SK-N-SH (cell line): ENCODE results near the gene IL1R1. TPM values are rescaled to one million over a fixed set of nuclear protein-coding genes. Genes with fewer than 3 reads are reported as not detected.

Experiments
- CTCF ChIA-PET: fragments of 300-600, 350-600 bp; formaldehyde crosslinking; extraction: SDS; loops from one replicate; lab custom pipeline; 2021; lab: Yijun Ruan, JAX
- POLR2A ChIA-PET: fragments of 350-600 bp; sonication (Branson Sonifier 250); formaldehyde crosslinking; extraction: SDS; loops from one replicate; lab custom pipeline; 2020; ENCODE audit warnings: antibody characterized with exemption, inconsistent platforms; lab: Yijun Ruan, JAX
- DNase-seq: peaks from one replicate; pipeline ENCODE4 v3.0.0; 2012
- H2AFZ ChIP-seq: fragments of 200-600 bp; sonication (generic); 2 replicates; pipeline ENCODE4 v1.8.1; 2016; ENCODE audit warnings: antibody characterized with exemption, mild to moderate bottlenecking, low read depth
- H3F3A ChIP-seq: fragments of 200-600 bp; sonication (generic); replicated peaks from 2 replicates; pipeline ENCODE3; 2016; ENCODE audit warnings: antibody characterized with exemption, mild to moderate bottlenecking; ENCODE audit not compliant: insufficient read depth
- H3K27ac ChIP-seq, 2 experiments: fragments of 200-500 bp in 1 of 2; fragments of 200-600 bp in 1 of 2; sonication (Bioruptor generic) in 1 of 2; sonication (generic), shearing (Covaris generic) in 1 of 2; 2 replicates each; pipeline versions ENCODE4 v1.5.1 to v1.6.1; 2014 to 2016; ENCODE audit warnings: low read depth in 2 of 2, inconsistent platforms in 1 of 2, low read length in 1 of 2, mild to moderate bottlenecking in 1 of 2, mixed read lengths in 1 of 2
- H3K27me3 ChIP-seq: fragments of 200-600 bp; sonication (generic), shearing (Covaris generic); 2 replicates; pipeline ENCODE4 v1.6.1; 2016; ENCODE audit warnings: mixed run types; ENCODE audit not compliant: insufficient read depth
- H3K36me3 ChIP-seq, 2 experiments: fragments of 200-500 bp in 1 of 2; fragments of 200-600 bp in 1 of 2; sonication (Bioruptor generic) in 1 of 2; sonication (generic) in 1 of 2; replicated peaks in 1 of 2; 2 replicates each; pipeline versions ENCODE3 to v1.5.1; 2014 to 2016; ENCODE audit warnings: low read length in 1 of 2, mild to moderate bottlenecking in 1 of 2; ENCODE audit not compliant: insufficient read depth in 2 of 2, control insufficient read depth in 1 of 2
- H3K4me1 ChIP-seq, 2 experiments: fragments of 200-500 bp in 1 of 2; fragments of 200-600 bp in 1 of 2; sonication (Bioruptor generic) in 1 of 2; sonication (generic), shearing (Covaris generic) in 1 of 2; 2 replicates each; pipeline versions ENCODE4 v1.5.1 to v1.6.1; 2014 to 2016; ENCODE audit warnings: low read depth in 1 of 2, low read length in 1 of 2, mixed run types in 1 of 2; ENCODE audit not compliant: insufficient read depth in 2 of 2, control insufficient read depth in 1 of 2
- H3K4me2 ChIP-seq: fragments of 200-600 bp; sonication (generic), shearing (Covaris generic); 2 replicates; pipeline ENCODE4 v1.6.1; 2017; ENCODE audit warnings: mixed run types
- H3K4me3 ChIP-seq, 2 experiments: fragments of 200-500 bp in 1 of 2; fragments of 200-600 bp in 1 of 2; sonication (Bioruptor generic) in 1 of 2; sonication (generic), shearing (Covaris generic) in 1 of 2; 2 replicates each; pipeline versions ENCODE4 v1.5.1 to v1.8.1; 2014 to 2016; ENCODE audit warnings: low read depth in 2 of 2, inconsistent platforms in 1 of 2, low read length in 1 of 2, mild to moderate bottlenecking in 1 of 2, mixed read lengths in 1 of 2, moderate library complexity in 1 of 2
- H3K79me2 ChIP-seq: fragments of 200-600 bp; sonication (generic); 2 replicates; pipeline ENCODE4 v1.8.1; 2017; ENCODE audit warnings: mild to moderate bottlenecking; ENCODE audit not compliant: insufficient read depth
- H3K9ac ChIP-seq: fragments of 200-600 bp; sonication (generic); 2 replicates; pipeline ENCODE4 v1.6.1; 2017; ENCODE audit warnings: mixed run types
- H3K9me2 ChIP-seq: fragments of 200-600 bp; sonication (generic); 2 replicates; pipeline ENCODE4 v1.6.1; 2017; ENCODE audit warnings: mixed run types
- H3K9me3 ChIP-seq: fragments of 200-600 bp; sonication (generic); 2 replicates; pipeline ENCODE4 v1.6.1; 2017; ENCODE audit warnings: mixed run types, mild to moderate bottlenecking, moderate library complexity
- H4K20me1 ChIP-seq: fragments of 200-600 bp; sonication (generic); 2 replicates; pipeline ENCODE4 v1.6.1; 2017; ENCODE audit warnings: mild to moderate bottlenecking, mixed run types; ENCODE audit not compliant: insufficient read depth
- FOSL2 ChIP-seq: IDR thresholded peaks from 2 replicates; pipeline ENCODE4 v1.4.0; 2012; ENCODE audit warnings: low read depth, mild to moderate bottlenecking, moderate library complexity, borderline replicate concordance
- FOXM1 ChIP-seq: IDR thresholded peaks from 2 replicates; pipeline ENCODE4 v1.4.0; 2012; ENCODE audit warnings: low read depth, mild to moderate bottlenecking
- IRF3 ChIP-seq: fragments of 150-350 bp; IDR thresholded peaks from 2 replicates; pipeline ENCODE4 v1.6.1; 2016; ENCODE audit warnings: mild to moderate bottlenecking, low read depth, low read length
- MAX ChIP-seq: IDR thresholded peaks from 2 replicates; pipeline ENCODE4 v1.4.0; 2012; ENCODE audit warnings: low read depth
- MEF2A ChIP-seq: IDR thresholded peaks from 2 replicates; pipeline ENCODE4 v1.4.0; 2012; ENCODE audit warnings: low read depth, borderline replicate concordance
- MXI1 ChIP-seq: IDR thresholded peaks from 2 replicates; pipeline ENCODE4 v1.6.1; 2012; ENCODE audit warnings: mild to moderate bottlenecking, low read depth, low read length, improper control_type of control experiment
- NFIC ChIP-seq: IDR thresholded peaks from 2 replicates; pipeline ENCODE4 v1.4.0; 2012; ENCODE audit warnings: borderline replicate concordance
- NRF1 ChIP-seq: IDR thresholded peaks from 2 replicates; pipeline ENCODE4 v1.6.1; 2012; ENCODE audit warnings: low read depth, mild to moderate bottlenecking, low read length
- PBX3 ChIP-seq: IDR thresholded peaks from 2 replicates; pipeline ENCODE4; 2012
- POLR2AphosphoS5 ChIP-seq: IDR thresholded peaks from 2 replicates; pipeline ENCODE4 v1.6.1; 2012; ENCODE audit warnings: low read depth, low read length
- RAD21 ChIP-seq: IDR thresholded peaks from 2 replicates; pipeline ENCODE4 v1.6.1; 2012; ENCODE audit warnings: mild to moderate bottlenecking, low read length
- RCOR1 ChIP-seq: fragments of 150-350 bp; IDR thresholded peaks from 2 replicates; pipeline ENCODE4 v1.6.1; 2017; ENCODE audit warnings: antibody characterized with exemption, low read length
- RFX5 ChIP-seq: IDR thresholded peaks from 2 replicates; pipeline ENCODE4 v1.6.1; 2012; ENCODE audit warnings: mild to moderate bottlenecking, improper control_type of control experiment, low read length
- RXRA ChIP-seq: IDR thresholded peaks from 2 replicates; pipeline ENCODE4 v1.4.0; 2012; ENCODE audit warnings: low read depth, mild to moderate bottlenecking, borderline replicate concordance
- SMC3 ChIP-seq: IDR thresholded peaks from 2 replicates; pipeline ENCODE4 v1.6.1; 2012; ENCODE audit warnings: low read depth, low read length, improper control_type of control experiment
- TAF1 ChIP-seq: IDR thresholded peaks from 2 replicates; pipeline ENCODE4 v1.6.1; 2012; ENCODE audit warnings: low read depth, mild to moderate bottlenecking, low read length, moderate library complexity, borderline replicate concordance
- TCF12 ChIP-seq: IDR thresholded peaks from 2 replicates; pipeline ENCODE4 v1.4.0; 2012
- TEAD4 ChIP-seq: IDR thresholded peaks from 2 replicates; pipeline ENCODE4 v1.4.0; 2012; ENCODE audit warnings: mild to moderate bottlenecking, borderline replicate concordance; ENCODE audit not compliant: insufficient read depth
- USF1 ChIP-seq: IDR thresholded peaks from 2 replicates; pipeline ENCODE4 v1.4.0; 2012; ENCODE audit warnings: low read depth, borderline replicate concordance
- YY1 ChIP-seq: IDR thresholded peaks from 2 replicates; pipeline ENCODE4 v1.4.0; 2012; ENCODE audit warnings: low read depth, mild to moderate bottlenecking
- WGBS: methylation state at CpG from one replicate; pipeline ENCODE4 v1.1.6; 2017; ENCODE audit warnings: low lambda C conversion rate; 5-methylcytosine and 5-hydroxymethylcytosine counted together
- polyA plus RNA-seq, 3 experiments: library from polyadenylated mRNA; depleted of rRNA; stranded (reverse); fragments of >200 nt; gene quantifications; 2 replicates each; pipeline ENCODE4 v1.2.3, GENCODE V29; 2012

IL1R1 gene
- polyA plus RNA-seq, 1 of the 3 experiments (the other 2 are of a cell fraction), result 13.3 TPM

- Histone ChIP-seq H3K9ac (peak overlapping the region; percentile 46), H4K20me1 (no peaks in the 10 kb centered on the region)
- TF ChIP-seq MAX (no peak), POLR2AphosphoS5 (no peak), RAD21 (no peak), MXI1 (no peak), TEAD4 (0 out of 2 replicates have a peak, but pooled peaks have one; percentile 8), TCF12 (peak; percentile 39; the same call in 1 of the 2 replicates), RCOR1 (no peak), TAF1 (no peak), FOXM1 (no peak), USF1 (no peak), PBX3 (peak; percentile 47), RFX5 (no peak), SMC3 (no peak), NRF1 (no peak), FOSL2 (no peak)
Measured at GRCh38 chr2:102103992-102104871, 38.3 kb upstream of the IL1R1 start.

GRCh38 chr2:102106133-102106556 lies 36.4 kb upstream of the IL1R1 start:
- H3K4me2 ChIP-seq, result no peak overlapping the region
- H3K79me2 ChIP-seq, result no peaks in the 10 kb centered on the region; the same call in 1 of the 2 replicates
- H4K20me1 ChIP-seq, result no peaks in the 10 kb centered on the region
- H3K4me1 ChIP-seq, result peaks cover 0 to 4% of the 10 kb centered on the region in 2 experiments; a peak in 1 of 4 replicates
- no peak overlapping the region for H3K9ac ChIP-seq
- H3K27me3 ChIP-seq, result no peaks in the 10 kb centered on the region
- no peak for DNase-seq
- no peaks in the 10 kb centered on the region for H3K36me3 ChIP-seq
- H3K27ac ChIP-seq, result peak overlapping the region in 1 of 2 experiments; percentile 72; a peak in 1 of 4 replicates
- no peak overlapping the region for H3K4me3 ChIP-seq
- no peak overlapping the region for H2AFZ ChIP-seq
- H3K9me2 ChIP-seq, result no peaks in the 10 kb centered on the region
- H3F3A ChIP-seq, result peaks cover 3% of the 10 kb centered on the region
- WGBS, result 22% methylated on average over 5 of the region's 5 CpGs
- CTCF ChIA-PET, result no interaction called here
- POLR2A ChIA-PET, result no interaction called here
- H3K9me3 ChIP-seq, result no peaks in the 10 kb centered on the region
- no peak for TF ChIP-seq RAD21
- TF ChIP-seq TCF12, result 0 out of 2 replicates have a peak, but pooled peaks have one; percentile 37
- no peak for TF ChIP-seq MEF2A
- peak; percentile 35; the same call in 1 of the 2 replicates for TF ChIP-seq FOSL2
- no peak for TF ChIP-seq NFIC
- no peak for TF ChIP-seq YY1
- no peak for TF ChIP-seq NRF1
- TF ChIP-seq RXRA, result no peak
- no peak for TF ChIP-seq IRF3
- peak; percentile 20; the same call in 1 of the 2 replicates for TF ChIP-seq PBX3

More at GRCh38 chr2:102103992-102104871, 38.3 kb upstream of the IL1R1 start:
- Histone ChIP-seq H2AFZ (peak overlapping the region; percentile 44), H3K36me3 (no peaks in the 10 kb centered on the region), H3K9me3 (no peaks in the 10 kb centered on the region), H3K4me1 (peaks cover 0 to 15% of the 10 kb centered on the region in 2 experiments; a peak in 3 of 4 replicates), H3K9me2 (no peaks in the 10 kb centered on the region), H3K27me3 (no peaks in the 10 kb centered on the region), H3K79me2 (no peaks in the 10 kb centered on the region; the same call in 1 of the 2 replicates), H3K4me3 (peak overlapping the region; percentile 37 to 47), H3F3A (peaks cover 10% of the 10 kb centered on the region), H3K27ac (peak overlapping the region; percentile 13 to 72; a peak in 2 of 4 replicates), H3K4me2 (peak overlapping the region; percentile 72)
- POLR2A ChIA-PET, result no interaction called here
- 13% methylated on average over 15 of the region's 15 CpGs for WGBS
- no peak for DNase-seq
- CTCF ChIA-PET, result interaction anchor here (0.7 to 1.4 kb wide), 3 partner anchors 9 to 97 kb away, joined by 3 to 4 read pairs (median 3); no protein-coding TSS in a partner anchor
